Measurements from ENCODE around the gene MTCH1. TPM values are rescaled to one million over a fixed set of nuclear protein-coding genes. Genes with fewer than 3 reads are reported as not detected.

Gene MTCH1
- total RNA-seq, 1 donor from 2014 or later: 180 TPM

GRCh38 chr6:36924131-36924530, 61.9 kb downstream of the MTCH1 start:
- Mint-ChIP-seq H3K36me3 (ENCODE audit: unreplicated experiment) (peaks cover 26% of the 10 kb centered on the region), H3K4me3 (ENCODE audit: unreplicated experiment) (no peak overlapping the region), H3K4me1 (ENCODE audit: unreplicated experiment) (peaks cover 52% of the 10 kb centered on the region), H3K27ac (ENCODE audit: unreplicated experiment) (no peak overlapping the region), H3K9me3 (ENCODE audit: unreplicated experiment) (no peaks in the 10 kb centered on the region), H3K27me3 (ENCODE audit: unreplicated experiment) (no peaks in the 10 kb centered on the region)
- TF ChIP-seq, protein P1, sequence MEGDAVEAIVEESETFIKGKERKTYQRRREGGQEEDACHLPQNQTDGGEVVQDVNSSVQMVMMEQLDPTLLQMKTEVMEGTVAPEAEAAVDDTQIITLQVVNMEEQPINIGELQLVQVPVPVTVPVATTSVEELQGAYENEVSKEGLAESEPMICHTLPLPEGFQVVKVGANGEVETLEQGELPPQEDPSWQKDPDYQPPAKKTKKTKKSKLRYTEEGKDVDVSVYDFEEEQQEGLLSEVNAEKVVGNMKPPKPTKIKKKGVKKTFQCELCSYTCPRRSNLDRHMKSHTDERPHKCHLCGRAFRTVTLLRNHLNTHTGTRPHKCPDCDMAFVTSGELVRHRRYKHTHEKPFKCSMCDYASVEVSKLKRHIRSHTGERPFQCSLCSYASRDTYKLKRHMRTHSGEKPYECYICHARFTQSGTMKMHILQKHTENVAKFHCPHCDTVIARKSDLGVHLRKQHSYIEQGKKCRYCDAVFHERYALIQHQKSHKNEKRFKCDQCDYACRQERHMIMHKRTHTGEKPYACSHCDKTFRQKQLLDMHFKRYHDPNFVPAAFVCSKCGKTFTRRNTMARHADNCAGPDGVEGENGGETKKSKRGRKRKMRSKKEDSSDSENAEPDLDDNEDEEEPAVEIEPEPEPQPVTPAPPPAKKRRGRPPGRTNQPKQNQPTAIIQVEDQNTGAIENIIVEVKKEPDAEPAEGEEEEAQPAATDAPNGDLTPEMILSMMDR (IDR thresholded peaks at IDR 0.05): no peak
- DNase-seq (ENCODE audit: extremely low spot score, unreplicated experiment): no peak

DNA sequence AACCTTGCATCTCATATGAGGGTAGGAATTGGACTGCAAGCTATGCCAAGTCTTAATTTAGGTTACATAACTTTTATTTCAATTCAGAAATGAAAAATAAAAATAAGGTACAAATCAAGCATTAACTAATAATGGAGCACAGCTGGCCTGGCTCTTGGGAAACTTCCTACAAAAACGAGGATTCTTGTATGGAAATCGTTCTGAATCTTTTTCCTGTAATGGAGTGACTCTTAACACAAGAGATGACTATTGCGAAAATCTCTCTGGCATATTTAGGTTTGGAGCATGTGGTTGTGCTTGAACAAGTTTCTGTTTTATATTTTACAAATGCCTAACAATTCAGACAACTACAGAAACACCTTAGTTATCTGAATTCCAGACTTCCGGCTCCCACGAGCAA, 65.5 kb downstream of the MTCH1 start:
- Mint-ChIP-seq H3K27me3 (ENCODE audit: unreplicated experiment) (no peaks in the 10 kb centered on the region), H3K27ac (ENCODE audit: unreplicated experiment) (no peak overlapping the region), H3K36me3 (ENCODE audit: unreplicated experiment) (peaks cover 38% of the 10 kb centered on the region), H3K4me3 (ENCODE audit: unreplicated experiment) (no peak overlapping the region), H3K4me1 (ENCODE audit: unreplicated experiment) (peaks cover 33% of the 10 kb centered on the region), H3K9me3 (ENCODE audit: unreplicated experiment) (no peaks in the 10 kb centered on the region)
- DNase-seq (ENCODE audit: extremely low spot score, unreplicated experiment): no peak
- TF ChIP-seq, protein P1 (IDR thresholded peaks at IDR 0.05): no peak

DNA sequence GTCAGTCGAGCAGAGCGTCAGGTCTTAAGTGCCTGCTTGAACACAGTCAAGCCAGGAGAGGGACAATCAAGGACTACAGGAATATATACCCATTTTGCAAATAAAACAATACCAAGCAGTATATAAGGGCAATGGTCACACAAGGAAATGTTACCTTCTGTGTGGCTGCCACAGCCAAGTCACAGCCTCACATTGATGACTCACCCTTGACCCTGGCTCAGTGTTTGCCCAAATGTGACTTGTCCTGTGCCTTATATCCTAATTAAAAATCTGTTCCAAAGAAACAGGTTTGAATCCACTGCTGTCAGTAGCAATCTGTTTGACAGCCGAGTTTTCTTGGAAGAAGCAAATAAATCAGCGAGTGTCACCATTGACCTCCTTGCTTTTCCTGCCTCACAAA, 65.9 kb downstream of the MTCH1 start:
- DNase-seq (ENCODE audit: extremely low spot score, unreplicated experiment): no peak
- Mint-ChIP-seq H3K27me3 (ENCODE audit: unreplicated experiment) (no peaks in the 10 kb centered on the region), H3K9me3 (ENCODE audit: unreplicated experiment) (no peaks in the 10 kb centered on the region), H3K27ac (ENCODE audit: unreplicated experiment) (no peak overlapping the region), H3K4me3 (ENCODE audit: unreplicated experiment) (no peak overlapping the region), H3K36me3 (ENCODE audit: unreplicated experiment) (peaks cover 41% of the 10 kb centered on the region), H3K4me1 (ENCODE audit: unreplicated experiment) (peaks cover 29% of the 10 kb centered on the region)
- TF ChIP-seq, protein P1 (IDR thresholded peaks at IDR 0.05): no peak

Other genes starting within 250 kb of the MTCH1 start
- not detected in 2 replicates for gene CPNE5, start 146.8 kb downstream of the MTCH1 start, total RNA-seq
- gene PPIL1, start 111.4 kb downstream of the MTCH1 start, total RNA-seq: 21.0 and 21.4 TPM in 2 replicates
- gene C6orf89, start 100.2 kb downstream of the MTCH1 start, total RNA-seq: 71.2 and 73.2 TPM in 2 replicates
- not detected in 2 replicates for gene PI16, start 31.5 kb downstream of the MTCH1 start, total RNA-seq
- gene FGD2, start 19.5 kb upstream of the MTCH1 start, total RNA-seq: not detected in 2 replicates
- gene PIM1, start 184.0 kb upstream of the MTCH1 start, total RNA-seq: 8.9 and 12.8 TPM in 2 replicates

Measured in osteocyte (in vitro differentiated cells).